GM12892 (cell line): ENCODE measurements around the gene STARD8.

Experiments
- POLR2A ChIP-seq: IDR thresholded peaks from 2 replicates; pipeline ENCODE4 v1.6.1; 2011; ENCODE audit warnings: low read depth, low read length, control low read depth
- POLR2AphosphoS5 ChIP-seq: IDR thresholded peaks from 2 replicates; pipeline ENCODE4 v1.6.1; 2011; ENCODE audit warnings: low read depth, low read length, control low read depth

DNA sequence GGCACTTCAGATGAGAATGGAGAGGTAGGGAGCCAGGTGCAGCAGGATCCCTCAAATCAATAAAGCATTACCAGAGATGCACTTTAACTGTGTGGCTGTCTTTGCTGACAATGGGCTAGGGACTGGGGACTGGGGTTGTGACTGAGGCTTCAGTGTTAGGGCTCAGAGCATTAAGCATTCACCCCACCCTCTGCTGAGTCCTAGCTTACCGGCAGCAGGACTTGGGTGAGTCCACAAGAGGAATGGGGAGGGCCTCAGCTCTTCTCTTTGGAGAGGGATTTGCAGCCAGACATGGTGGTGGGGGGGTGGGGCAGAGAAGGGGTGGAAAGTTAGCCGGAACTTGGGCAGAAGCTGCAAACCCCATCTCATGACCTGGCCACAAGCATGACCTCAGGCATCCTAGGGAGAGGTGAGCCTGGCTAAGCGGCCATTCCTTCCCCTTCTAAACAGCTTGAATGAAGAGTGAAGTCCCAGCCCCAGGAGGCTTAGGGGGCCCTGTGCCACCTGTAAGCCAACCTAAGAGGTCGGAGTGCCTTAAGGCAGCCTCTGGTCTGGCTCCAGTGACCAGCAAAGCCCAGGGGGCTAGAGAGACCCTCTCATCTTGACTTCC lies 78.4 kb downstream of the STARD8 start:
- TF ChIP-seq POLR2A, result no peak
- no peak for TF ChIP-seq POLR2AphosphoS5
